Measurements from ENCODE around the gene KTN1.

The KTN1 gene

GRCh38 chr14:55706893-55707292 lies 126.9 kb downstream of the KTN1 start:
- no peaks in the 10 kb centered on the region for H3K9me3 ChIP-seq (ENCODE audit: insufficient read depth, low read depth, low read length)
- no peaks in the 10 kb centered on the region for H4K20me1 ChIP-seq (ENCODE audit: insufficient read depth, low read length, poor library complexity, severe bottlenecking)
- H3K4me2 ChIP-seq (ENCODE audit: low read depth, low read length, poor library complexity, severe bottlenecking), result no peak overlapping the region
- no peaks in the 10 kb centered on the region for H3K36me3 ChIP-seq (ENCODE audit: insufficient read depth, low read length)
- no peaks in the 10 kb centered on the region for H3K9me2 ChIP-seq (replicated peaks; ENCODE audit: low read depth, low read length)
- no peaks in the 10 kb centered on the region for H3K4me1 ChIP-seq (ENCODE audit: insufficient read depth, low read length, poor library complexity, severe bottlenecking)
- H3K4me3 ChIP-seq (ENCODE audit: low read length, poor library complexity, severe bottlenecking), result no peak overlapping the region
- no peak overlapping the region for H3K9ac ChIP-seq (ENCODE audit: low read depth, low read length, poor library complexity, severe bottlenecking)
- no peak for TF ChIP-seq CTCF (conservative IDR thresholded peaks at IDR 0.05; ENCODE audit: low read length)
- TF ChIP-seq EZH2phosphoT487 (IDR thresholded peaks at IDR 0.05; ENCODE audit: borderline replicate concordance), result no peak
- H3F3A ChIP-seq (ENCODE audit: low read depth), result no peaks in the 10 kb centered on the region
- H3K79me2 ChIP-seq (ENCODE audit: insufficient read depth, low read length), result no peaks in the 10 kb centered on the region
- H2AFZ ChIP-seq (ENCODE audit: low read length), result no peak overlapping the region
- H3K27me3 ChIP-seq (ENCODE audit: insufficient read depth, low read length, poor library complexity, severe bottlenecking), result no peaks in the 10 kb centered on the region

- Histone ChIP-seq H3K4me3 (ENCODE audit: low read length, poor library complexity, severe bottlenecking) (no peak overlapping the region), H3K4me1 (ENCODE audit: insufficient read depth, low read length, poor library complexity, severe bottlenecking) (no peaks in the 10 kb centered on the region)
These were observed 127.4 kb downstream of the KTN1 start for GRCh38 chr14:55707365-55707804.

GRCh38 chr14:55710506-55711041 lies 130.6 kb downstream of the KTN1 start:
- Histone ChIP-seq H3K79me2 (ENCODE audit: insufficient read depth, low read length) (no peaks in the 10 kb centered on the region), H3K36me3 (ENCODE audit: insufficient read depth, low read length) (no peaks in the 10 kb centered on the region), H3K4me3 (ENCODE audit: low read length, poor library complexity, severe bottlenecking) (no peak overlapping the region), H4K20me1 (ENCODE audit: insufficient read depth, low read length, poor library complexity, severe bottlenecking) (no peaks in the 10 kb centered on the region), H3K4me1 (ENCODE audit: insufficient read depth, low read length, poor library complexity, severe bottlenecking) (no peaks in the 10 kb centered on the region), H3F3A (ENCODE audit: low read depth) (no peaks in the 10 kb centered on the region), H2AFZ (ENCODE audit: low read length) (no peak overlapping the region), H3K27me3 (ENCODE audit: insufficient read depth, low read length, poor library complexity, severe bottlenecking) (no peaks in the 10 kb centered on the region), H3K9me3 (ENCODE audit: insufficient read depth, low read depth, low read length) (no peaks in the 10 kb centered on the region), H3K9ac (ENCODE audit: low read depth, low read length, poor library complexity, severe bottlenecking) (no peak overlapping the region), H3K4me2 (ENCODE audit: low read depth, low read length, poor library complexity, severe bottlenecking) (no peak overlapping the region), H3K9me2 (replicated peaks; ENCODE audit: low read depth, low read length) (no peaks in the 10 kb centered on the region)
- TF ChIP-seq EZH2phosphoT487 (IDR thresholded peaks at IDR 0.05; ENCODE audit: borderline replicate concordance) (no peak), CTCF (conservative IDR thresholded peaks at IDR 0.05; ENCODE audit: low read length) (no peak)

More at GRCh38 chr14:55707365-55707804, 127.4 kb downstream of the KTN1 start:
- Histone ChIP-seq H3K36me3 (ENCODE audit: insufficient read depth, low read length) (no peaks in the 10 kb centered on the region), H3K4me2 (ENCODE audit: low read depth, low read length, poor library complexity, severe bottlenecking) (no peak overlapping the region), H3F3A (ENCODE audit: low read depth) (no peaks in the 10 kb centered on the region), H2AFZ (ENCODE audit: low read length) (no peak overlapping the region), H3K9me3 (ENCODE audit: insufficient read depth, low read depth, low read length) (no peaks in the 10 kb centered on the region), H3K9me2 (replicated peaks; ENCODE audit: low read depth, low read length) (no peaks in the 10 kb centered on the region), H3K9ac (ENCODE audit: low read depth, low read length, poor library complexity, severe bottlenecking) (no peak overlapping the region), H3K27me3 (ENCODE audit: insufficient read depth, low read length, poor library complexity, severe bottlenecking) (no peaks in the 10 kb centered on the region), H3K79me2 (ENCODE audit: insufficient read depth, low read length) (no peaks in the 10 kb centered on the region), H4K20me1 (ENCODE audit: insufficient read depth, low read length, poor library complexity, severe bottlenecking) (no peaks in the 10 kb centered on the region)
- TF ChIP-seq EZH2phosphoT487 (IDR thresholded peaks at IDR 0.05; ENCODE audit: borderline replicate concordance) (no peak), CTCF (conservative IDR thresholded peaks at IDR 0.05; ENCODE audit: low read length) (peak; percentile 74)

Measured in Loucy (cell line).